ENCODE measurements around the gene REG3A.

The REG3A gene

GRCh38 chr2:79122676-79123075 is 36.9 kb downstream of the REG3A start:
- FAIRE-seq (no peak), DNase-seq (ENCODE audit: insufficient read length, low spot score) (no peak)

DNA sequence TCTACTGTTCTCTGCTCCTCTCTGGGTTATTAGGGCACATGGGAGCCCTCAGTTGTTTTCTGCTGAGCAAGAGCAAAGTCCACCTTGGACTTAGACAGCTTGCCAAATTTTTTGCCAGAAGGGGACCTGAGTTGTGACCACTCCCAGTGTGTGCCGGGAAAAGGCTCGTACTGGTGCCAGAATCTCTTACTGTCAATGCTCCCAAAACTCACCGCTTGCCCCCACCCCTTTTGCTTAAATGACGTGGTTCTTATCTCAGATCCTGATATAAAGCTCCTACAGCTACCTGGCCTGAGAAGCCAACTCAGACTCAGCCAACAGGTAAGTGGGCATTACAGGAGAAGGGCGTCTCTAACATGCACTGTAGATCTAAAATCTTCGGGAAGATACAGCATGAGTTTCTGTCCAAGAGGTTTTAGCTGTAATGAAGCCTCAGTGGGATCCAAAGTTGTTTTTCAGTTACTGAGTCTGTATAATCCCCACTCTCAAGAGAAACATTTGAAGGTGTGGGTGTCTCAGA is 39.3 kb downstream of the REG3A start, which contains the start of gene REG1A:
TSS of gene REG1A (plus strand) at position 295 of the 520 bp plus-strand sequence. CDS start 374 bp downstream, outside the sequence.
- FAIRE-seq (no peak), DNase-seq (ENCODE audit: insufficient read length, low spot score) (no peak)

- no peak for DNase-seq (ENCODE audit: insufficient read length, low spot score)
- FAIRE-seq: no peak
These were observed 42.3 kb downstream of the REG3A start for GRCh38 chr2:79116997-79117928.

GRCh38 chr2:79114797-79115494 is 44.6 kb downstream of the REG3A start:
- DNase-seq (ENCODE audit: insufficient read length, low spot score) (no peak), FAIRE-seq (no peak)

DNA sequence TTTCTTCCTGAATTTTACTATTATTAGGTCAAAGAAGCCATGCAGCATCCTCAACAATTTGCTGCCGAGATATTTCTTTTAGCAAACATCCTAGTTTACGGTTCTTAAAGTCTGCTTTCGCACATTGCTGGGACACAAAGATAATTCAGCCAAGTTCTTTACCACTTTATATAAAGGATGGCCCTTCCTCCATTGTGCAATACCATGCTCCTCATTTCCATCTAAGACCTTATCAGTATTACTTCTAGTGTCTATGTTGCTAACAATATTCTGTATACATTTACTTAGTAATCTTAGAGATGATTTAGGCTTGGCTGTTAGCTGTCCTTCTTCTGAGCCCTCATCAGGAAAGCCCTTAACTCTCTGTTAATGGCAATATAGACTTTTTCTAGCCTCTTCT is 47.3 kb downstream of the REG3A start:
- FAIRE-seq (no peak), DNase-seq (ENCODE audit: insufficient read length, low spot score) (no peak)

All from HTR-8/SVneo (cell line).